C4-2B (cell line): ENCODE measurements around the gene AMMECR1.

Experiments used
- ZFX ChIP-seq: fragments of 450-650 bp; IDR thresholded peaks from 2 replicates; pipeline ENCODE4 v1.6.1; 2017
- TF ChIP-seq, protein P1 (sequence below): fragments of 450-650 bp; conservative IDR thresholded peaks from 2 replicates; pipeline ENCODE4 v1.5.1; 2017; ENCODE audit warnings: mild to moderate bottlenecking

DNA sequence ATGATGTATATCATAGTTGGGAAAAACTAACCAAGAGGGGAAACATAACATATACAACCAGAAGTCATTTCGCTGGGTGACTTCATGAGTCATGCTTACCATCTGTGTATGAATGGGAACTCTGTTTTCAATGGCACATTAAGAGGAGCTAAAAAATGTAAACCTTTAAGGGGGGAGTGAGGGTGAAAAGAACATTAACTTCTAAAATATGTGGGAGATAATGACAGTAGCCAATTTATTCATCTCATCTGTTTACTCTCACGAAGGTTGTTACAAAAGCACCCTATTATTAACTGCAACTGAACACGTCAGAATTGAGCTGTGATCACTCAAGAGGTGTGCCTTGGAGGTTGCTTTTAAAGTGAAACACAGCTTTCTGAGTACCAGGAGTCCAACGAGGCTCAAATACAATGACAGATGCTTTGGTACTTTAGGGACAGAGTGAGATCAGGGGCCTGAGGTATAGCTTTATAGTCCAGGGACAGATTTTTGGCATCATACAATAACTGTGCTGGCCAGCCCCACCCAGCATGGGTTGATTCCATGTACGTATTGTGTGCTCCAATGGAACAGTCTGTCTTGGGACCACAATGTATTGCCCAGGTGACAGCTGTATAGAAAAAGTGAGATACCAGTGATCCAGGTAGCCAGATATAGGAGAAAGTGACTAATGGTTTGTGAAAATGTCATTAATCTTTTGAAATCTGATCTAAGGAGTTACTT lies 107.3 kb downstream of the AMMECR1 start:
- TF ChIP-seq, protein P1, sequence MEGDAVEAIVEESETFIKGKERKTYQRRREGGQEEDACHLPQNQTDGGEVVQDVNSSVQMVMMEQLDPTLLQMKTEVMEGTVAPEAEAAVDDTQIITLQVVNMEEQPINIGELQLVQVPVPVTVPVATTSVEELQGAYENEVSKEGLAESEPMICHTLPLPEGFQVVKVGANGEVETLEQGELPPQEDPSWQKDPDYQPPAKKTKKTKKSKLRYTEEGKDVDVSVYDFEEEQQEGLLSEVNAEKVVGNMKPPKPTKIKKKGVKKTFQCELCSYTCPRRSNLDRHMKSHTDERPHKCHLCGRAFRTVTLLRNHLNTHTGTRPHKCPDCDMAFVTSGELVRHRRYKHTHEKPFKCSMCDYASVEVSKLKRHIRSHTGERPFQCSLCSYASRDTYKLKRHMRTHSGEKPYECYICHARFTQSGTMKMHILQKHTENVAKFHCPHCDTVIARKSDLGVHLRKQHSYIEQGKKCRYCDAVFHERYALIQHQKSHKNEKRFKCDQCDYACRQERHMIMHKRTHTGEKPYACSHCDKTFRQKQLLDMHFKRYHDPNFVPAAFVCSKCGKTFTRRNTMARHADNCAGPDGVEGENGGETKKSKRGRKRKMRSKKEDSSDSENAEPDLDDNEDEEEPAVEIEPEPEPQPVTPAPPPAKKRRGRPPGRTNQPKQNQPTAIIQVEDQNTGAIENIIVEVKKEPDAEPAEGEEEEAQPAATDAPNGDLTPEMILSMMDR = no peak
- TF ChIP-seq ZFX = no peak
